H1 (cell line): Measurements from ENCODE around the gene ACOX1. TPM values are rescaled to one million over a fixed set of nuclear protein-coding genes. Genes with fewer than 3 reads are reported as not detected.

Experiments
- ASH2L ChIP-seq: fragments of 200-600, 300-600 bp; sonication (generic); IDR thresholded peaks from one replicate; pipeline ENCODE4 v1.7.1; 2017; ENCODE audit warnings: low read length
- ATF3 ChIP-seq: IDR thresholded peaks from 2 replicates; pipeline ENCODE4 v1.6.1; 2011; ENCODE audit warnings: low read depth, mild to moderate bottlenecking, low read length; ENCODE audit not compliant: insufficient read depth
- CHD2 ChIP-seq: IDR thresholded peaks from 2 replicates; pipeline ENCODE4 v1.6.1; 2012; ENCODE audit warnings: low read length, improper control_type of control experiment
- KDM1A ChIP-seq: fragments of 200-600, 300-600 bp; sonication (generic); IDR thresholded peaks from 2 replicates; pipeline ENCODE4 v1.7.1; 2016; ENCODE audit warnings: mild to moderate bottlenecking, low read length, borderline replicate concordance
- MAX ChIP-seq: IDR thresholded peaks from 2 replicates; pipeline ENCODE4 v1.6.1; 2012; ENCODE audit warnings: inconsistent platforms
- PHF8 ChIP-seq: fragments of 200-600 bp; sonication (generic); conservative IDR thresholded peaks from 2 replicates; pipeline ENCODE4 v1.7.1; 2012; ENCODE audit warnings: low read depth, mild to moderate bottlenecking, inconsistent platforms, low read length, moderate library complexity
- SP2 ChIP-seq: IDR thresholded peaks from 2 replicates; pipeline ENCODE4 v1.6.1; 2012; ENCODE audit warnings: mild to moderate bottlenecking, low read length, inconsistent platforms
- polyA plus RNA-seq, 7 experiments: library from polyadenylated mRNA; depleted of rRNA in 3 of 7; stranded (reverse) in 5 of 7; unstranded in 2 of 7; fragments of >200 nt in 5 of 7; fragments of 200-250 nt in 2 of 7; gene quantifications; 1 replicate in 5 of 7; 2 replicates in 1 of 7; 4 replicates in 1 of 7; pipeline versions ENCODE4 v1.2.1 to v1.2.3, GENCODE V29; 2011 to 2013; ENCODE audit warnings: missing spikeins in 2 of 7, mixed read lengths in 2 of 7
- total RNA-seq: library from RNA; stranded (reverse); fragmentation: NEBNext Ultra II Directional; extraction: Animal tissue kit (Norgen Biotek cat#: 25700); gene quantifications from 2 replicates; pipeline ENCODE4 v1.2.1, GENCODE V29; 2021

The ACOX1 gene
- total and polyA plus RNA-seq, 2 of the 8 experiments (the other 6 are each of a cell fraction or from before 2014, with no cell fraction given) = 10.5 to 30.4 TPM

- TF ChIP-seq ATF3 (no peak), ASH2L (no peak), SP2 (no peak), MAX (no peak; the same call in 1 of the 2 replicates), PHF8 (no peak), CHD2 (no peak), KDM1A (no peak)
Measured at GRCh38 chr17:75927286-75927922, 51.6 kb downstream of the ACOX1 start (continued).
